ENCODE data around the gene CELSR1.

Gene CELSR1

DNA sequence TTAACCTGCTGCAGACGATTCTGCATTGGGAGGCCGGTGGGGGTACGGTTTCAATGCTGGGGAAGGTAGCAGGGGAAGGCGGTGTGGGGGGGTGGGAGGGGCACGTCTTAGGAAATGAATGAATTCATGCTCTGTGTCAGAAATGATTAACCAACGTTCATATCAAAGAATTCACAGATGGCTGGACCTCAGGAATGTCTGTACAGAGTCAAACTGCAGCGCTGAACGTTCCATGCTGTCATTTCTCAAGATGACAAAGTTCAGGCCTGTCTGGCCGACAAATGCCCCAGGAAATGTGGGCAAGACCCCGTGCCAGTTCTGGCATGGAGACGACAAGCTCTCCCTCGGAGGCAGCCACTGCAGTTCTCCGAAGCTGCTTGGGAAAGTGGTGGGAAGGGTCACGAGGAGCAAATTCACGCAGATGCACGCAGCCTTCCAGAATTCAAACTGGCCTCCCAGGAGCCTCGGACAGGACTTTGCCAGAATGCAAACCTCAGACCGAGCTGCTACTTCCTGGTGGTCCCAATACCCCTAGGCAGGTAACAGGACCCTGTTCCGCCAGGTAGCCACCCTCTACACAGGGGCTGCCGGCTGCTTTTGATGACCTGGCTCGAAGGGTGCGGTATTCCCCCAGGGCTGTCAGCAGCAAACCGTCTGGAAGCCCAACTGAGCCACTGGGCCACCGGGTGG lies 120.4 kb downstream of the CELSR1 start:
- no peaks in the 10 kb centered on the region for H3K9me3 ChIP-seq (ENCODE audit: control insufficient read depth, insufficient read depth, low read length)
- no peak overlapping the region for H3K4me3 ChIP-seq (ENCODE audit: low read length)
- H3K27me3 ChIP-seq (ENCODE audit: control insufficient read depth, low read length), result no peaks in the 10 kb centered on the region
- H3F3A ChIP-seq (ENCODE audit: control insufficient read depth, insufficient read depth), result no peaks in the 10 kb centered on the region
- no peak for TF ChIP-seq EZH2phosphoT487 (IDR thresholded peaks at IDR 0.05; ENCODE audit: borderline replicate concordance, low read length)
- TF ChIP-seq, protein P1, sequence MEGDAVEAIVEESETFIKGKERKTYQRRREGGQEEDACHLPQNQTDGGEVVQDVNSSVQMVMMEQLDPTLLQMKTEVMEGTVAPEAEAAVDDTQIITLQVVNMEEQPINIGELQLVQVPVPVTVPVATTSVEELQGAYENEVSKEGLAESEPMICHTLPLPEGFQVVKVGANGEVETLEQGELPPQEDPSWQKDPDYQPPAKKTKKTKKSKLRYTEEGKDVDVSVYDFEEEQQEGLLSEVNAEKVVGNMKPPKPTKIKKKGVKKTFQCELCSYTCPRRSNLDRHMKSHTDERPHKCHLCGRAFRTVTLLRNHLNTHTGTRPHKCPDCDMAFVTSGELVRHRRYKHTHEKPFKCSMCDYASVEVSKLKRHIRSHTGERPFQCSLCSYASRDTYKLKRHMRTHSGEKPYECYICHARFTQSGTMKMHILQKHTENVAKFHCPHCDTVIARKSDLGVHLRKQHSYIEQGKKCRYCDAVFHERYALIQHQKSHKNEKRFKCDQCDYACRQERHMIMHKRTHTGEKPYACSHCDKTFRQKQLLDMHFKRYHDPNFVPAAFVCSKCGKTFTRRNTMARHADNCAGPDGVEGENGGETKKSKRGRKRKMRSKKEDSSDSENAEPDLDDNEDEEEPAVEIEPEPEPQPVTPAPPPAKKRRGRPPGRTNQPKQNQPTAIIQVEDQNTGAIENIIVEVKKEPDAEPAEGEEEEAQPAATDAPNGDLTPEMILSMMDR (IDR thresholded peaks at IDR 0.05; ENCODE audit: low read depth, low read length, poor library complexity, severe bottlenecking), result no peak
- no peaks in the 10 kb centered on the region for H4K20me1 ChIP-seq (ENCODE audit: control insufficient read depth, insufficient read depth, low read depth, low read length)
- H3K9me2 ChIP-seq (replicated peaks; ENCODE audit: control insufficient read depth, low read length), result no peaks in the 10 kb centered on the region
- no peaks in the 10 kb centered on the region for H3K4me1 ChIP-seq (ENCODE audit: control insufficient read depth, low read length)
- no peak overlapping the region for H3K4me2 ChIP-seq (ENCODE audit: low read length)
- H3K79me2 ChIP-seq (ENCODE audit: control insufficient read depth, low read length), result no peaks in the 10 kb centered on the region
- H3K27ac ChIP-seq (ENCODE audit: low read depth, low read length), result no peak overlapping the region
- no peaks in the 10 kb centered on the region for H3K36me3 ChIP-seq (ENCODE audit: control insufficient read depth, low read length)

DNA sequence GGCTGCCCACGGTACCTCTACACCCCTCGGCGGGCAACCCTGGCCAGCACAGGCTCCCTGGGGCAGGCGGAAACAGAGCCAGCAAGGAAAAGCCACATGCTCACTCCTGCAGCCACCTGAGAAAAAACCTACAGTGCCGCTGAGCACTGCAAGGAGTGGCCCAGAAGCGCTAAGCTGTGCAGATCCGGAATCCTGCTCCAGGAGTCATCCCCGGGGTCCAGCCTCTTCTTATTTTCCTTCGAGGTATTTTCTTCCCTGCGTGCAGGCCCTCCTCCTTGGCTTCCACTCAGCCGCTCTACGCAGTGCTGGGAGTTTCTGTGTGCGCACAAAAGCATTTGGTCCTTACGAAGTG lies 120.9 kb downstream of the CELSR1 start:
- no peaks in the 10 kb centered on the region for H3K36me3 ChIP-seq (ENCODE audit: control insufficient read depth, low read length)
- H3K27me3 ChIP-seq (ENCODE audit: control insufficient read depth, low read length), result no peaks in the 10 kb centered on the region
- no peak overlapping the region for H3K4me3 ChIP-seq (ENCODE audit: low read length)
- no peaks in the 10 kb centered on the region for H3K79me2 ChIP-seq (ENCODE audit: control insufficient read depth, low read length)
- H3K27ac ChIP-seq (ENCODE audit: low read depth, low read length), result no peak overlapping the region
- TF ChIP-seq, protein P1 (IDR thresholded peaks at IDR 0.05; ENCODE audit: low read depth, low read length, poor library complexity, severe bottlenecking), result no peak
- TF ChIP-seq EZH2phosphoT487 (IDR thresholded peaks at IDR 0.05; ENCODE audit: borderline replicate concordance, low read length), result no peak
- H3K4me2 ChIP-seq (ENCODE audit: low read length), result no peak overlapping the region
- H3K9me2 ChIP-seq (replicated peaks; ENCODE audit: control insufficient read depth, low read length), result no peaks in the 10 kb centered on the region
- no peaks in the 10 kb centered on the region for H3K4me1 ChIP-seq (ENCODE audit: control insufficient read depth, low read length)
- no peaks in the 10 kb centered on the region for H4K20me1 ChIP-seq (ENCODE audit: control insufficient read depth, insufficient read depth, low read depth, low read length)
- H3F3A ChIP-seq (ENCODE audit: control insufficient read depth, insufficient read depth), result no peaks in the 10 kb centered on the region
- no peaks in the 10 kb centered on the region for H3K9me3 ChIP-seq (ENCODE audit: control insufficient read depth, insufficient read depth, low read length)

DNA sequence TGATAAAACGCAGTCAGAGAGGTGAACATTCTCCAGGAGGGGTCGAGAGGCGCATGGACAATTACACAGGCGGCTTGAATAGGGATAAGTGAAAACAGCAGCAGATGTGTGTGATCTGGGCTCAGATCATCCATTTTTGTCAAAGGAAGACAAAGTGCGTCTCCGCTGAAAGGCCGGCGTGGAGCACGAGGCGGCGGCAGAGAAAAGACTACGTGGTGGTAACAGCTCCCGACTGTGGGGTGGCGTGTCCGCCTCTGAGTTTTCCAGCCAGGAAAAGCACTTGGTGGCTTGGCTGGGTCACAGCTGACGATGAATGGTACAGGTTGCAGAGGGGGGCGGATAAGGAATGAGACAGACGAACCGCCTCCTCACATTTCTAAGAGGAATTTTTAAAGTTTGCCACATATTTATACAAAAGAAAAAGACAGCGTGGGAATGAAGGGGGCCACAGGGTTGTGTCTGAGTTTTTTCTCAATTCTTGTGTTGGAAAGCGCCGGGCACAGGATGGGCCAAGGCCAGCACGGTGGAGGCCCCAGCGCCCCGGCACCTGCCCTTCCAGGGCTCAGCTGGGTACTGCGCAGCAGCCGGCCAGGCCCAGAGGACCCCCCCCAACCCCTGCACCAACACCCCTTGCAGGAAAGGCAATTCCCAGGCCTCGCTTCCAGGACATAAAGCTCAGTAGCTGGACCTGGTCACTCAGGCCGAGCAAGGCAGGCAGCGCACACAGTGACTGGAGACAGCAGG lies 121.5 kb downstream of the CELSR1 start:
- H3K4me3 ChIP-seq (ENCODE audit: low read length), result no peak overlapping the region
- no peaks in the 10 kb centered on the region for H3K4me1 ChIP-seq (ENCODE audit: control insufficient read depth, low read length)
- no peak overlapping the region for H3K27ac ChIP-seq (ENCODE audit: low read depth, low read length)
- no peaks in the 10 kb centered on the region for H4K20me1 ChIP-seq (ENCODE audit: control insufficient read depth, insufficient read depth, low read depth, low read length)
- H3K9me2 ChIP-seq (replicated peaks; ENCODE audit: control insufficient read depth, low read length), result no peaks in the 10 kb centered on the region
- no peaks in the 10 kb centered on the region for H3K9me3 ChIP-seq (ENCODE audit: control insufficient read depth, insufficient read depth, low read length)
- H3K4me2 ChIP-seq (ENCODE audit: low read length), result no peak overlapping the region
- no peaks in the 10 kb centered on the region for H3K79me2 ChIP-seq (ENCODE audit: control insufficient read depth, low read length)
- TF ChIP-seq EZH2phosphoT487 (IDR thresholded peaks at IDR 0.05; ENCODE audit: borderline replicate concordance, low read length), result no peak
- TF ChIP-seq, protein P1 (IDR thresholded peaks at IDR 0.05; ENCODE audit: low read depth, low read length, poor library complexity, severe bottlenecking), result no peak
- no peaks in the 10 kb centered on the region for H3K36me3 ChIP-seq (ENCODE audit: control insufficient read depth, low read length)
- no peaks in the 10 kb centered on the region for H3F3A ChIP-seq (ENCODE audit: control insufficient read depth, insufficient read depth)
- H3K27me3 ChIP-seq (ENCODE audit: control insufficient read depth, low read length), result no peaks in the 10 kb centered on the region

Data from DOHH2 (cell line).